SK-N-MC (cell line): ENCODE measurements around the gene PLEKHA5.

ENCODE experiments used
- EZH2 ChIP-seq: fragments of 200-600 bp; sonication (generic); IDR thresholded peaks from one replicate; pipeline ENCODE4 v1.6.1; 2017; ENCODE audit warnings: antibody characterized with exemption
- POLR2AphosphoS5 ChIP-seq: IDR thresholded peaks from 2 replicates; pipeline ENCODE4 v1.6.1; 2012; ENCODE audit warnings: mild to moderate bottlenecking, low read depth, low read length, borderline replicate concordance

GRCh38 chr12:19260135-19260534 is 130.6 kb downstream of the PLEKHA5 start:
- no peak for TF ChIP-seq POLR2AphosphoS5
- TF ChIP-seq EZH2: no peak
